Frontal cortex (tissue), 4 donors: ENCODE measurements around the gene USP35. TPM values are rescaled to one million over a fixed set of nuclear protein-coding genes. Genes with fewer than 3 reads are reported as not detected.
A peak's percentile ranks its signal among the peaks of the same experiment; 100 is the strongest.
"Not testable (repeated sequence)": the region's sequence is repeated elsewhere in the genome, so short reads cannot be mapped to it uniquely, and the experiment has no call there.

ENCODE experiments used
- DNase-seq, 2 donors: peaks; one replicate each; pipeline ENCODE4 v3.0.0; 2012; ENCODE audit warnings: low spot score in 2 of 2
- FAIRE-seq: peaks from 2 replicates; lab custom pipeline; 2012; peaks lifted over from hg19 to GRCh38; lab: Jason Lieb, UNC
- total RNA-seq: library from RNA; depleted of rRNA; stranded (reverse); fragments of >200 nt; gene quantifications from one replicate; pipeline ENCODE4 v1.2.3, GENCODE V29; 2014
- donor health status: control.
- donor health status: control.
- donor health status: control.

The USP35 gene
- total RNA-seq, 1 donor from 2014 or later = 12.2 TPM

DNA sequence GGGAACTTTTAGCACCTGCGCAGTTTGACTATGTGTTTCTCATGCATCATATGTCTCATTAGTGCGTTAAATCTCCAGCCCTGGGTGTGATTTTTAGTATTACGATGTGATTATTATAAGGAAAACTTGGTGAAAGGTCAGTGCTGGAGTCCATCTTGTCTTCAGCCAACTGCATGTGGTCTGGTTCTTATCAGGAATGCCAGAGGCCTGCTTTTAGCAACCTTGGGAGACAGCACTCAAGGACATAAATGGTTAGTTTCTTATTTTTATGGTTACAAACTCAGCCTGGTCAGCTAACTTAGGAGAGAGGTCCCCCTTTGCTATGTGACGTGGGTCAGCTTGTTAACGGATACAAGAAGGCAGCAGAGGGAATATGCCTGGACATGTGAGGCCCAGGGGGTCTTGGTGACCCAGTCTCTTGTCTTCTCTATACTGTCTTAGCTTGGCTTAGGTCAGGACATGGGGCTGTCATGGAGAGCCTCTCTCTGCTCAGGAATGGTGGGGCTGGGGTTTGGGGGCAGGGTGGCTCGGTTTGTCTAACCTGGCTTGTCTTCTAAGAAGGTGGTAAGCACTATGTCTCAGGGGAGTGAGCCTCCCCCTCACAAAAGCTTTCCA is 21.8 kb upstream of the USP35 start:
- no peak for DNase-seq
- FAIRE-seq = no peak

- no peak for FAIRE-seq
- DNase-seq = peak in 1 of 2 donors; percentile 37
These were observed 19.9 kb upstream of the USP35 start for GRCh38 chr11:78168539-78169477.

DNA sequence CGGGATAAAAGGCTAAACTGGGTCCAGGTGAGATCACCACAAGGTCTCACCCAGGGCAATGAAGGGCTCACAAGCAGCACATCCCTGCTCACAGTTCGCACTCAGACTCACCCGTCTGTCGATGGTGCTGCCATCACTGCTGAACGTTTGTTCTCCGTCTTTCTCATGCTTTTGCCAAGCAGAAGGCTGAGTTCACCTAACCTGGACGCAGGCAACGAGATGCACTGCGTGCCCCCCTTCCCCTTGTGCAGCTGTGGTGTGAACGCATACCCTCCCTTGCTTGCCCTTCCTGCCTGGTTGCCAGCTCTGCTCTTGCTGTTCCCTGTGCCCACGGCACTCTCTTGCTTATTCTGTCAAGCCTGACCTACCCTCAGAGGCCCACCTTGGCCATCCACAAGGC is 18.3 kb upstream of the USP35 start:
- FAIRE-seq (no peak), DNase-seq (no peak)

DNA sequence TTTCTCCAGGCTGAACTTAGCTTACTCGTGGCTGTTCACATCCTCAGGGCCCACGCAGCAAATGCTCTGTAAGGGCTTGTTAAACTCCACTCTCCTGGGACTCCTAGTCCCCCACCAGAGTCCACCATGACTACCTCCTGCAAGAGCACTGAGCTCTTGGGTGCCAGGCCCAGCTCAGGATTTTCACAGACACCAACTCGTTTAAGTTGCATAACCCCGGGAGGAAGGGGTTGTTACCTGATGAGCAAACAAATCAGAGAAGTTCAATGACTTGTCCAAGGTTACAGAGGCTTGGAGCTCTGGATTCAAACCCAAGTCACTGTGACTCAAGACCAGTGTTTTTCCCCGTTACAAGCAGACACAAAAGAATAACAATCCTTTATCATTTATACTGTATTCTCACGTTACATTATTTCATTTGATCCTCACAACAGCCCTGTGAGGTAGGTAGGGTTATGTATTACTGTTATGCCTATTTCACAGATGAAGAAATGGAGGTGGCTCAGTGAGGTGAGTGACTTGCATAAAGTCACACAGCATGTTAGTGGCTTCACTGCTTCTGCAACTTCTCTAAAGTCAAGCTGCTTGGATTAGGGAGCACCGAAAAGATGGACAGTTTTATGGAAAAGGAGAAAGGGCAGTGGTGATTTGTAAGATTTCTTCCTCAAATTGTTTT is 17.7 kb upstream of the USP35 start:
- DNase-seq = no peak
- FAIRE-seq = no peak

DNA sequence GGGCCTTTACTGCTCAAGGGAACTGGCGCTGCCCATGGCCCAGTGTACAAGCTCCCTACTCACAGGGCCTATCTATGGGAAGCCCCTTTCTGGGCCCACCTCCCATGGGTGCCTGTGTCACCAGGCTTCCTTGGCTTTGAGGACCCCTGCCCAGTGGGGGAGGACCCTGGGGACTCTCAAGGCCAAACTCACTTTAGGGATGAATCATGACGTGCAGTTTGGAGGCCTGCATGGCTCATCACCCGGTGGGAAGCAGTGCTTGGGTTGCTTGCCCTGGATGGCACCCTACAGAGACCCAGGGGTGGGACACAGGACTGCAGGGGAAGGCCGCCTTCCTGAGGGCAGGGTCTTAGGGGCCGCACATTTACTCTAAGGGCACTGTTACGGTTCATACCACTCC is 16.8 kb upstream of the USP35 start:
- DNase-seq (no peak), FAIRE-seq (no peak)

DNA sequence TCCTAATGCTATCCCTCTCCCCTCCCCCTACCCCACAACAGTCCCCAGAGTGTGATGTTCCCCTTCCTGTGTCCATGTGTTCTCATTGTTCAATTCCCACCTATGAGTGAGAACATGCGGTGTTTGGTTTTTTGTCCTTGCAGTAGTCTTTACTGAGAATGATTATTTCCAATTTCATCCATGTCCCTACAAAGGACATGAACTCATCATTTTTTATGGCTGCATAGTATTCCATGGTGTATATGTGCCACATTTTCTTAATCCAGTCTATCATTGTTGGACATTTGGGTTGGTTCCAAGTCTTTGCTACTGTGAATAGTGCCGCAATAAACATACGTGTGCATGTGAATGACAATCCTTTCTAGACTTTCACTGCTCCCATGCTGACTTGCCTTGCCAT is 12.9 kb upstream of the USP35 start:
- DNase-seq, FAIRE-seq: not testable (repeated sequence)

- FAIRE-seq (no peak), DNase-seq (no peak)
These were observed 12.0 kb upstream of the USP35 start for GRCh38 chr11:78176605-78177141.

DNA sequence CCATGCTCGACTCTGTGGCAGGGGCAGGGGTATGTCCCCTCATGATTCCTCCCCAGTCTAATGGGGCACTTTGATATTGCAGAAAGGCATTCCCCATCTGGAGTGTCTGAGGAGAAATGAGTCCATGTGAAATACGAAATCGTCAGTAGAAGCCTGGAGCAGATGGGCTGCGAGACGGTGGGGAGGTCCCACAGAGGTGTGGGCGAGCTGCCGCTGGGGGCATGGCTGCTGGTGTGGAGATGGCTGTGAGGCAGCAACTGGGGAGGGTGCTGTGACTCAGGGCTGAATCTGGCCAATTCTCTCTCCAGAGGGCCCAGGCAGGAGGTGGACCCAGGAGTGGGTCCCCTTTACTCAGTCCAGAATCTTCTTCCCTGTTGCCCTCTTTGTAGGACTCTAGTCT is 11.5 kb upstream of the USP35 start:
- DNase-seq (no peak), FAIRE-seq (no peak)

- no peak for FAIRE-seq
- no peak for DNase-seq
These were observed 9.2 kb upstream of the USP35 start for GRCh38 chr11:78179459-78180071.

- FAIRE-seq = no peak
- DNase-seq = no peak
These were observed 8.0 kb upstream of the USP35 start for GRCh38 chr11:78180751-78181150.

- FAIRE-seq = no peak
- no peak for DNase-seq
These were observed 7.5 kb upstream of the USP35 start for GRCh38 chr11:78181185-78181584.

DNA sequence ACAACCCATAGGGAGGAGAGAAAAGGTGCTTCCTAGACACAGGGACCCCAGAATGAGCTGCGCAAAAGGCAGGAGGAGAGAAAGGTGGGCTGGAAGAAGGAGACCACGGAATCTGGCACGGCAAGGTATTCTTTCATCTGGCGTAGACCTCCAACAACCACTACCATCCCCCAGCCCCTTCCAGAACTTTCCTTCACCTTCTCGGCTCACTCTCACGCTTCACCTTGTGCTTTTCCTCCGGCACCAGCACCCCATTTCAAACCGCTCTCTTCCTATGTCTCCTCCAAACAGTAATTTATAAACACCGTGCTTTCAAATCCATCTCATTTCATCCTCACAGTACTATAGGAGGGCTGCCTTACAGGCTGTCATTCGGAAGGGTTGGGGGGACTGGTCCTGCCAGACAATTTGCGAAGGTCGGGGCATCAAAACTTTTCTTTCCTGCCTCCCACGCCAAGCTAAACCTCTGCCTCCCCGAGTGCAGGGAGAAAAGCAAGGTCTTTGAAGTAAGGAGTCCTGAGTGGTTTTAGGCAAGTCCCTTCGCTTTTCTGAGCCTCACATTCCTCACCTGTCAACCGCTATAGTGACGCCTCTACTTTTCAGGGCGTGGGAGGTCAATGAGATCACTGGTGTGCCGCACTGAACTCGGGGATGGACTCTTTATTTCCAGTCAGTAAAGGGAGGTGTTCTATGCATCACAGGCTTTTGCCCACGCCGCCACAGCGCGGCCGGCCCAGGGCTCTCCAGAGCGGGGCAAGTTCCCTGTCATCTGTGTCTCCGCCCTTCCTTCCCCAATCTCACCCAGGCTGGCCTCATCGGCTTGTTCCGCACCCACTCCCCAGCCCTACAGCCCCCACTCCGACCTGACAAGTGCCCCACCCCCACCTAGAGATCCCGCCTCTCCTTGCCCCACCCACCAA is 1.1 kb upstream of the USP35 start:
- DNase-seq (peak in 1 of 2 donors; percentile 47), FAIRE-seq (no peak)

- FAIRE-seq (no peak), DNase-seq (no peak)
These were observed 530 bp downstream of the USP35 start for GRCh38 chr11:78189174-78189724.

GRCh38 chr11:78189851-78190250 is 1.1 kb downstream of the USP35 start:
- FAIRE-seq = no peak
- no peak for DNase-seq

GRCh38 chr11:78190374-78190773 is 1.7 kb downstream of the USP35 start:
- DNase-seq (no peak), FAIRE-seq (no peak)

DNA sequence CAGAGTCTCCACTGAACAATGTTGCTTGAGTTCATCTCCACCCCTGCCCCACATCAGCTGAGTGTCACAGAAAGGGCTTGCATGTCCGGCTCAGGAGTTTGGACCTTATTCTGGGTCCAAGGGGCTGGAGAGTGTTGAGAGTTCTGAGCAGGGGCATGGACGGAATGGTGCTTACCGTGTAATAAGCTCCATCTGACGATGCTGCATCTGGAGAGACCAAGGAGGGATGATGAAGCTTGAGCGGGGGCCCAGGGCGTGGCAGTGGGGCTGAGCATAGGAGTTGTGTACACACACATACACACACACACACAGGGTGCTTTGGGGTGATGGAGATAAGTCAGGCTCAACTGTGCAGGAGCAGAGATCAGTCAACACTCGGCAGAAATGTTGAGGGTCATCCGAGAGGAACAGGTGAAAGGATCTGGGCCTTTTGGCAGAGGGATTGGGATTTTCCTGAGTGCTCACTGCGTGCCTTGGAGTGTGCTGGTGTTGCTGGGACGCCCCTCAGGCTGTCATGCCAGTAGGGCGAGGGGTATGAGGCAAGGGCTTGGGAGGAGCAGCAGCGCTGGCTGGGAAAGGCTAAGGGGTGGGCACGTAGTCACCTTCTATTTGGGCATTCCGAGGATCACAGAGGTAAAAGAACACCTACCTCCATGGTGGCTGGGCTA is 2.3 kb downstream of the USP35 start:
- DNase-seq = no peak
- FAIRE-seq = no peak

DNA sequence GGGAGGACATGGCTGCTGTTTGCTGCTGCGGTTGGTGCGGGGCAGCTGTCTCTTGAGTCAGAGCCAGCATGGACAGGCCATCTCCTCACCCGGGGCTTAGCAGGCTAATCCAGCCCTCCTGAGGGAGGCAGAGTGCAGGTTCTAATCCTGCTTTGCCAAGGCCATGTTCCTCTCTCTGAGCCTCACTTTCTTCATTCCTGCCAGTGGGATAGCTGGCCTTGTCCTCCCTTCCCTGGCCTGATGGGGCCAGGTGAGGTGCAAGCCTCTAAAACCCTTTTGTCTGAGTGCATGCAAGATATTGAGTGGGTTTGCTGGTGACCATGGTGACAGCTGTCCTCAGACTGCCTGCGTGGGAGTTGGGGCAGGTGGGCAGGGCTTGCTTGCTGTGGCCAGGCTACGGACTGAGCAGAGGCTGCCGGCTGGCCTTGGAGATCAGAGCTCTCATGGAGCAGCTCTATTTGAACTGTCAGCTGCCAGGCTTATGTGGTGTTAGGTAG is 3.6 kb downstream of the USP35 start:
- FAIRE-seq (no peak), DNase-seq (no peak)

GRCh38 chr11:78192911-78193351 is 4.2 kb downstream of the USP35 start:
- DNase-seq = no peak

More at GRCh38 chr11:78192911-78193351, 4.2 kb downstream of the USP35 start:
- FAIRE-seq = no peak
